Measurements from ENCODE around the gene SLAMF6. TPM values are rescaled to one million over a fixed set of nuclear protein-coding genes. Genes with fewer than 3 reads are reported as not detected.
"Not testable (repeated sequence)": the region's sequence is repeated elsewhere in the genome, so short reads cannot be mapped to it uniquely, and the experiment has no call there.

The SLAMF6 gene
- total and polyA plus RNA-seq, 2 donors from 2014 or later: 5.5 TPM; not detected in 1

DNA sequence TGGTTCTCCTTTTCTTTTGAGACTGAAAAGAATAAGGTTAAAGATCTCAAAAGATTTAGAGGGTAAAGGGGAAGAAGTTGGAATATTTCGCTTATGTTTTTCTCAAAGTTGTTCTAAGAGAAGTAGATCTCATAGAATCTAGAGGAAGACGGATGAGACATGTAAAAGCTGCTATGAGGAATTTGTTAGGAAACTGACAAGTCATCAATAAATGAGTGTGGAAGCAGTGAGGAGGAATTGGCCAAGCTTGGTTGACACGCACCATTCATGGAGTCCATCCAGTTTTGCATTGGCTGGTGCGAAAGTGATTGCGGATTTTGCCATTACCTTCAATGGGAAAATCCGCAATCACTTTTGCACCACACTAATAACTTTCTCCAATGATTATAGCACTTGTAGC is 20.0 kb downstream of the SLAMF6 start:
- no peak for DNase-seq
- Histone ChIP-seq H3K9me3 (ENCODE audit: control insufficient read depth in 2 of 3, insufficient read depth in 1 of 3, low read length in 3 of 3) (peaks cover 0 to 5% (median 0%) of the 10 kb centered on the region in 3 donors), H3K4me1 (ENCODE audit: control insufficient read depth in 2 of 3, insufficient read depth in 2 of 3, low read depth in 1 of 3, low read length in 3 of 3) (no peaks in the 10 kb centered on the region), H3K36me3 (ENCODE audit: control insufficient read depth in 2 of 3, insufficient read depth in 3 of 3, low read length in 3 of 3) (no peaks in the 10 kb centered on the region), H3K27ac (ENCODE audit: low read depth in 2 of 2, low read length in 2 of 2) (no peak overlapping the region), H3K4me3 (ENCODE audit: low read length in 3 of 3) (no peak overlapping the region), H3K9ac (ENCODE audit: low read length in 3 of 3) (no peak overlapping the region), H3K27me3 (ENCODE audit: control insufficient read depth, insufficient read depth, low read length) (no peaks in the 10 kb centered on the region)
- no peak for FAIRE-seq
- intact Hi-C loops (cut with DNase I): no loop called here
- no peak for TF ChIP-seq CTCF (IDR thresholded peaks at IDR 0.05; ENCODE audit: borderline replicate concordance, extremely low read depth, insufficient read depth)

DNA sequence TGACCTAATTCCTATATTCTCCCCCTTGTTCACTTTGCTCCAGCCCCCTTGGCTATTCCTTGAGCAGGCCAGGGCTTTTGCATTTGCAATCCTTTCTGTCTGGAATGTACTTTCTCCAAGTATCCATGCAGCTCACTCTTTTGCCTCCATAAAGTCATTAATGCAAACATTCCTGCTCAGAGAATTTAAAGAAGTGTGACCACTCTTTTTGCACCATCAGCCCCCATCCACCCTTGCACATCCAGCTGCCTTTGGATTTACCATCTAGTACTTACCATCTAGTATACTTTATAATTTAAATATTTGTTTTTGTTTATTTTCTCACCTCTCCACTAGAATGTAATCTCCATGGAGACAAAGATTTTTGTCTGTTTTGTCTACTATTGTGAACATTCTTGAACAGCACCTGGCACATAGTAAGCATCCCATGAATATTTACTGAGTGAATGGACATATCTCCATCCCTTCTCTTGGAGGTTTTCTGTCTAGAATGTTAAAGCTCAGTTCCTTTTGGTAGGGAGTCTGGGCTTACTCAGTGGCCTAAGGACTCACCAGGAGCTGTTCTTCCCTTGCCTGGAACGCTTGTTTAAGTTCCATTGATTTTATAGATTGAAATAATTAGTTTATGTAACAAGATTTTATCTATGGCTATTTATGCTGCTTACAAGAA is 22.6 kb downstream of the SLAMF6 start:
- H3K9ac ChIP-seq (ENCODE audit: low read length in 3 of 3): no peak overlapping the region
- DNase-seq (no peak), FAIRE-seq (no peak)
- no peaks in the 10 kb centered on the region for H3K36me3 ChIP-seq (ENCODE audit: control insufficient read depth in 2 of 3, insufficient read depth in 3 of 3, low read length in 3 of 3)
- no peak overlapping the region for H3K4me3 ChIP-seq (ENCODE audit: low read length in 3 of 3)
- H3K27me3 ChIP-seq (ENCODE audit: control insufficient read depth, insufficient read depth, low read length): no peaks in the 10 kb centered on the region
- H3K4me1 ChIP-seq (ENCODE audit: control insufficient read depth in 2 of 3, insufficient read depth in 2 of 3, low read depth in 1 of 3, low read length in 3 of 3): no peaks in the 10 kb centered on the region
- TF ChIP-seq CTCF (IDR thresholded peaks at IDR 0.05; ENCODE audit: borderline replicate concordance, extremely low read depth, insufficient read depth): no peak
- H3K27ac ChIP-seq (ENCODE audit: low read depth in 2 of 2, low read length in 2 of 2): no peak overlapping the region
- intact Hi-C loops (cut with DNase I): no loop called here
- H3K9me3 ChIP-seq (ENCODE audit: control insufficient read depth in 2 of 3, insufficient read depth in 1 of 3, low read length in 3 of 3): no peaks in the 10 kb centered on the region

DNA sequence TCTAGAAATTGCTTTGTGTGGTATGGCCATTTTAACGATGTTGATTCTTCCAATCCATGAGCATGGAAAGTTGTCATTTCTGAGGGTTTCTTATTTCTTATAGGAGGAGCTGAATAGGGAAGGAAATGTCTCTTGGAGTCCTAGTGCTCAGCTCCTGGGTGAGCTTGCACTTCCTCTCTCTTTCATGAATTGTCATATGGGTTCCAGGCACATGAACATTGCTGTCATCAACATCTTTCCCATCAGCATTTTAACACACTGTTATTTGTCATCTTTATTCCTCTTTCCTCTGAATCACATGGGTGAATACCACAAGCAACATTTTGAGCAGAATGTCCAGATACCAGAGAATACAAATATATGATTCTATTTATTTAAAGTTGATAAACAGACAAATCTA is 23.4 kb downstream of the SLAMF6 start:
- intact Hi-C loops (cut with DNase I): no loop called here
- no peaks in the 10 kb centered on the region for H3K4me1 ChIP-seq (ENCODE audit: control insufficient read depth in 2 of 3, insufficient read depth in 2 of 3, low read depth in 1 of 3, low read length in 3 of 3)
- H3K36me3 ChIP-seq (ENCODE audit: control insufficient read depth in 2 of 3, insufficient read depth in 3 of 3, low read length in 3 of 3): no peaks in the 10 kb centered on the region
- FAIRE-seq (no peak), DNase-seq (no peak)
- no peak overlapping the region for H3K9ac ChIP-seq (ENCODE audit: low read length in 3 of 3)
- H3K9me3 ChIP-seq (ENCODE audit: control insufficient read depth in 2 of 3, insufficient read depth in 1 of 3, low read length in 3 of 3): no peaks in the 10 kb centered on the region
- TF ChIP-seq CTCF (IDR thresholded peaks at IDR 0.05; ENCODE audit: borderline replicate concordance, extremely low read depth, insufficient read depth): no peak
- no peak overlapping the region for H3K27ac ChIP-seq (ENCODE audit: low read depth in 2 of 2, low read length in 2 of 2)
- no peak overlapping the region for H3K4me3 ChIP-seq (ENCODE audit: low read length in 3 of 3)
- H3K27me3 ChIP-seq (ENCODE audit: control insufficient read depth, insufficient read depth, low read length): no peaks in the 10 kb centered on the region

DNA sequence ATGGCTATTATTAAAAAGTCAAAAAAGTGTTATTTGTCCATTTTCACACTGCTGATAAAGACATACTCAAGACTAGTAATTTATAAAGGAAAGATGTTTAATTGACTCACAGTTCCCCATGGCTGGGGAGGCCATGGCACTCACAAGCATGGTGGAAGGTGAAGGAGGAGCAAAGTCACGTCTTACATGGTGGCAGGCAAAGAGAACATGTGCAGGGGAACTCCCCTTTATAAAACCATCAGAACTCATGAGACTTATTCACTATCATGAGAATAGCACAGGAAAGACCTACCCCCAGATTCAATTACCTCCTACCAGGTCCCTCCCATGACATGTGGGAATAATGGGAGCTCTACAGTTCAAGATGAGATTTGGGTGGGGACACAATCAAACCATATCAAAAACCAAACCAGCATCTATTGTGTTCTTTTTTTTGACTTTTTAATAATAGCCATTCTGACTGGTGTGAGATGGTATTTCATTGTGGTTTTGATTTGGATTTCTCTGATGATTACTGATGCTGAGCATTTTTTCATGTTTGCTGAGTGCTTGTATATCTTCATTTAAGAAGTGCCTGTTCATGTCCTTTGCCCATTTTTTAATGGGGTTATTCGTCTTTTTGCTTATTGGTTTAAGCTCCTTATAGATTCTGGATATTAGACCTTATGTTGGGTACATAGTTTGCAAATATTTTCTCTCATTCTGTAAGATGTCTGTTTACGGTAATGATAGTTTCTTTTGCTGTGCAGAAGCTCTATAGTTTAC is 24.6 kb downstream of the SLAMF6 start:
- H3K4me1 ChIP-seq (ENCODE audit: control insufficient read depth in 2 of 3, insufficient read depth in 2 of 3, low read depth in 1 of 3, low read length in 3 of 3); H3K27me3 ChIP-seq (ENCODE audit: control insufficient read depth, insufficient read depth, low read length); H3K9me3 ChIP-seq (ENCODE audit: control insufficient read depth in 2 of 3, insufficient read depth in 1 of 3, low read length in 3 of 3); H3K36me3 ChIP-seq (ENCODE audit: control insufficient read depth in 2 of 3, insufficient read depth in 3 of 3, low read length in 3 of 3); DNase-seq; H3K4me3 ChIP-seq (ENCODE audit: low read length in 3 of 3); H3K27ac ChIP-seq (ENCODE audit: low read depth in 2 of 2, low read length in 2 of 2); intact Hi-C loops (cut with DNase I); FAIRE-seq; H3K9ac ChIP-seq (ENCODE audit: low read length in 3 of 3): not testable (repeated sequence)
